ENCODE measurements around the gene CYTH4.
"Not testable (repeated sequence)": the region's sequence is repeated elsewhere in the genome, so short reads cannot be mapped to it uniquely, and the experiment has no call there.

The CYTH4 gene

DNA sequence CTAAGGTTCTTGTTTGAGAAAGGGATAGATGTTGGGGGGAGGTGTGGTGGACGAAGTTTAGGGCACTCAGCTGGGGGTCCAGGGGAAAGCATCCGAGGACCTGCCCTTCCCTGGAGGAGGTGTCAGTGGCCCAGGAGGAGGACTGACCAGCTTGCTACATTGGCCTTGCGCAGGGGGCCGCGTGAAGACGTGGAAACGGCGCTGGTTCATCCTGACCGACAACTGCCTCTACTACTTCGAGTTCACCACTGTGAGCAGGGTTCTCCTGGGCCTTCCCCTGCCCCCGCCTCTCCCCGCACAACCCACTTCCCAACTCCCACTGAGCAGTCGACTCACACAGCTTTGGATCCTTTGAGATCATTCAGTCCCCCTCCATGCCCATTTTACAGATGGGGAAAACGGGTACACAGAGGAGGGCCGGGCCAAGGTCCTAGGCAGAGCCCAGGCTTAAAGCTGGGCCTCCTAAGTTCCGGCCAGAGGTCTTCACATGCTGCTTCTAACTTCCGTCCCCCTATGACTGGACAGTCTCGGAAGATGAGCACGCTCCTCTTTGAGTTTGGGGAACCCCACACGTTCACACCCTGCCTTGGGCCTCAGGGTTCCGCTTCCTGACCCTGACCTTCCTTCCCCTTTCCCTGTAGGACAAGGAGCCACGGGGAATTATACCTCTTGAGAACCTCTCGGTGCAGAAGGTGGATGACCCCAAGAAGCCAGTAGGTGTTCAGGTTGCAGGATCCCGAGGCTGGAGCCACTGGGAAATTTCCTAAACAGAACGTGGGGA is 28.7 kb downstream of the CYTH4 start:
- no peak for ATAC-seq

DNA sequence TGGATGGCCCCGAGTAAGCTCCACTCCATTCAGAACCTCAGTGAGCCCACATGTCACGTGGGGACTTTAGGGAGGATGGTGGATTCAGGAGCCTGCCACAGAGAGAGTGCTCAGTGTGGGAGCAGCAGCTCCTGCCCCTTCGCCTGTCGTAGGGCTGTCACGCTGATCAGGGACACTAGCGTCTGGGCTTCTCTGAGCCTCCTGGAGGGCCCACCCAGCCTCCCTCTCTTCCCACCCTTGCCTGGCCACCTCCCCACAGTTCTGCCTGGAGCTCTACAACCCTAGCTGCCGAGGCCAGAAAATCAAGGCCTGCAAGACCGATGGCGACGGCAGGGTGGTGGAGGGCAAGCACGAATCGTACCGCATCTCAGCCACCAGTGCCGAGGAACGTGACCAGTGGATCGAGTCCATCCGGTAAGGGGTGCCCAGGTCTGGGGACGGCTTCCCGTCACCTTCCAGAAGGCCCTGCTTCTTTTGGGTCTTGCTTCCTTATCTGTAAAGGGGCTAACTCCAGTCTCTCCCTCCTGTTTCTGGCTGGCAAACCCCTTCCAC is 29.5 kb downstream of the CYTH4 start:
- ATAC-seq = no peak

DNA sequence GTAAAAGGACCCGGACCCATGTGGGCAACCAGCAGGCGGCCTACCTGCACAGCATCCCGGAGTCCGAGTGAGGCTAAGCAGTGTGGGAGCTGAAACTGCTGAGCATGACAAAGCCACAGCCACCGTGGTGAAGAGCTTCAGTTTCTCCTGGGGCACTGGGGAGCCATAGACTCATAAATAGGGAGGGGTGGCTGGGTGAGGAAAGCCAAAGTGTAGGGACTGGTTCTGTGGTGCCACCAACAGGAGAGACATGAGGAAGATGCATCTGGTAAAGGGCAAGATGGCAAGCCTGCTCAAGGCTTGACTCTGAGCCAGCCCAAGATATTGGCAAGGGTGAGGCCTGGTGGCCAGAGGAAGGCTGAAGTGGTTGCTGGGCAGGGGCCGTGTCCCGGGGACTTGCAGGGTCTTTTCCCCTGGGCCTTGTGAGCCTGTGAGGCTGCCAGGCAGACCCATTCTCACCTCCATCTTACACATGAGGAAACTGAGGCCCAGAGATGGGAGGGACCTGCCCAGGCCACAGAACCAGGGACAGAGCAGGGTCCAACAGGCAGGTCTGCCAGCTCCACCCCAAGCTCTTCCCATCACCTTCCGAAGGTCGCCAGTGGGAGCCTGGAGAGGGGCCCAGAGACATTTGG is 30.4 kb downstream of the CYTH4 start:
- no peak for ATAC-seq

DNA sequence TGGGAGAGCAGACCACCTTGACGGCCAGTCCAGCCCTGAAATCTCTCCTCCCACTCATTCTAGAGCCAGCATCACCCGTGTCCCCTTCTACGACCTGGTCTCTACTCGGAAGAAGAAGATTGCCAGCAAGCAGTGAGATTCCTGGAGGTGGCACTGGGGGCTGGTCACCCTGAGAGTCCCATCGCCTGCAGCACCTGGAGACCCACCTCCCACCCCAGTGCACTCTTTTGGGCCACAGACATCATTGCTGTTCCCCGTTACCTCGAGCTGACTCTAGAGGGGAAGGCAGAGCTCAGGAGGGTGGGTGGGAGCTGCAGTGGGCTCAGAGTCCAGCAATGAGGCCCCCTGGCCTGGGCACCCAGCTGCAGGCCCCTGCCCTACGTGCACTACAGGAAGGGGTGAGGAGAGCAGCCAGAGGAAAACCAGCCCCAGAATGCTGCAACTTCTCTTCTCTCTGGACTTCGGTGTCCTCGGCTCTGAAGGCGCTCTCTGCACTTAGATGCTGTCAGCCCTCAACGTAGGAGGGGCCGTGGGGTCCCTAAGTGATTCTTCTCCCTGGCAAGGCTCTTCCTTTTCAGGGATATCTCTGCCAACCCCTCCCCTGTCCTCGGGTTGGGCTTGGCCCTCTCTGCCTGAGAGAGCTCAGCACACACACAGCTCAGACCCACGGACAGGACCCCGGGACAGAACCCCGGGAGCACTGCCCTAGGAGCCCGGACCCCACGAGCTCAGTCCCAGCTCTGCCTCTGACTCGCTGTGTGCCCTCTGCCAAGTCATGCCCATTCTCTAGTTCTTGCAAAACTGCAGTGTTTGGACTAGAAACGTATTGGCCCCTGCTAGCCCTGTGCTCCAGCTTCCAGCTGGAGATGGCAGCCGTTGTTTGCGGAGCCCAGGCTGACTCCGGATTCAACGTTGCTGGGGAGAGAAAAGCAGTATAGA is 31.3 kb downstream of the CYTH4 start:
- ATAC-seq = no peak

DNA sequence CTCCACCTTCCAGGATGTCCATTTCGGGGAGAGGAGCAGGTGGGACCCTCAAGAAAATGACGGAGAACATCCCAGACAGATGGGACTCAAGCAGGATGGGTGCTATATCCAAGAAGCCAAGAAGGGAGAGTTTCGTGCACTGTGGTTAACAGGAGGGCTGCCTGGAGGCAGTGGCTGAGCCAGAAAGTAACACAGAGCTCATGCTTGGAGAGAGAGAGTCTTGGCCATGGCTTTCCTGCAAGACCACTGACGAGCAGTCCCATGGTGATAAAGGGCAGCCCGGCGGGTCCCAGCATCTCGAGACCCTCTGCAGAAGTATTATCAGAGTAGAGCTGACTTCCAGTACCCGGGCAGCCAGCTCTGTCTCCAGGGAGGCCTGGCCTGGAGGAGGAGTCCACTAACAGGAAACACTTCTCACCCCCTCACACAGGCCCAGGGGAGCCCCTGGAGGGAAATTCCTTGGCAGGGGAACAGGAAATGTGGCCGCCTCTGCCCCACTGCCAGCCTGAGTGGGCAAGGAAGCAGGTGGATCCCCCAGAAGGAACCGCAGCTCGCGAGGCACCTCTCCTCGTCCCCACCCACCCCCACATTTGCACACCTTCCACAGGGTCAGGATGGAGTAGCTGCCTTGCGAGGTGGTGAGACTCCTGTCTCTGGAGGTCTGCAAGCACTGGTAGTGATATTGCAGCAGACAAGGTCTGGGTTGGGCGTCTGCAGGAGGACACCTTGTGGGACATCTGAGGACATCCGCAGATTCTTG is 32.2 kb downstream of the CYTH4 start:
- peak in 1 of 2 donors; percentile 4 for ATAC-seq

DNA sequence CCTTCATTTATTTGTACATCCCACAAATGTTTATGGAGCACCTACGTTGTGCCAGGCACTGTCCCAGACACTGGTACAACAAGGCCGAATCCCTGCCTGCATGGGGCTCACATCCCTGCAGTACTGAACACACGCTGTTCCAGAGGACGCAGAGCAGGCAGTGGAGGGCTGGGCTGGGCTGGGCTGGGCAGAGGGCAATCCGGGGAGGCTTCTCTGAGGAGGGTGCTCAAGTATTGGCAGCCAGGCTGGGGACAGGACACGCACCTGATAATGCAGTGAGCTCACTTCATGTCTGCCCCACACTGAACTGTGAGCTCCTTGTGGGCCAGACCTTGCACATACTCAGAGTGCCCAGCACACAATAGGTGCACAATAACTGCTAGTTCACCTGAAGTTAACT is 34.1 kb downstream of the CYTH4 start:
- ATAC-seq = peak in 1 of 2 donors; percentile 7

DNA sequence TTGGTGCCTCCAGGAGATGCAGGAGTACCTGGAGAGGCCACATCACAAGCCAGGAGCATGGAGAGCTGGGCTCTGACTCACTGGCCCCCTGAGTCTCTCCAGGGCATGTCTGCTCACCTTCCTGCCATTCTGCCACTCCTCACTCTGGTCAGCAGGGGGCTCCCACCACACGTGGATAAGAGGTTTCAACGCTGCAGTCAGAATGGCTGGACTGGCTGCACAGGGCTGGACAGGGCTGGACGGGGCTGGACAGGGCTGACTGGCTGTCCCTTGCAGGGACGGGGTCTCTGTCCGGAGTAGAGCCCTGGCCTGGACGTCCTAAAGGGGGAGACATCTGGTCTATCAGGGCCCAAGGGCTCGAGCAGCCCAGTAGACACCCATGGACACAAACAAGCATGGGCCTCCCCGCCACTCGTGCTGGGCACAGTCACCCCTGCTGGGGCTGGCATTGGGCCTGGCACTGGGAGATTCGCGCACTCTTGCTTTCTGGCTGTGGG is 34.6 kb downstream of the CYTH4 start:
- peak; percentile 86 to 89 for ATAC-seq

DNA sequence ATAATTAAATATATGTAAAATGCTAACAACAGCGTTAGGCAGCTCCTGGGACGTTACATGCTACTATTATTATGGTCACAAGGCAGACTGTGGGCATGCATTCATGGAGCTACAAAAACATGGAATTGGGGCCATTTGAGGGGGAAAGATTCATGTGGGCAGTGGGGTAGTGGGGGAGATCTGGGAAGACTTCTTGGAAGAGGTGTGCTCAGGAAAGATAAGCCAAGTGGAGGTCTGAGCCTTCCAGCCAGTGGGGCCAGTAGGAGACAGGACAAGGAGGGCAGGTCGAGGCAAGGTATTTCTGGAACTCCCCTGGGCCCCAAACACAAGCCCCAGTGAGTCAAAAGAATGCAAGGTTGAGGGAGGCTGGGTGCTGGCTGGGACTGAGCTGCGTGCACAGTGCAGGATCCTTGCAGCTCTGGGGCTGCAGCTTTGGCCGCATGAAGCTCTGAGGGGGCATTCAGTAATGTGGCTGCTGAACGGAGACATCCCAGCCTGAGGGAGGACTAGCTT is 35.4 kb downstream of the CYTH4 start:
- ATAC-seq = no peak

DNA sequence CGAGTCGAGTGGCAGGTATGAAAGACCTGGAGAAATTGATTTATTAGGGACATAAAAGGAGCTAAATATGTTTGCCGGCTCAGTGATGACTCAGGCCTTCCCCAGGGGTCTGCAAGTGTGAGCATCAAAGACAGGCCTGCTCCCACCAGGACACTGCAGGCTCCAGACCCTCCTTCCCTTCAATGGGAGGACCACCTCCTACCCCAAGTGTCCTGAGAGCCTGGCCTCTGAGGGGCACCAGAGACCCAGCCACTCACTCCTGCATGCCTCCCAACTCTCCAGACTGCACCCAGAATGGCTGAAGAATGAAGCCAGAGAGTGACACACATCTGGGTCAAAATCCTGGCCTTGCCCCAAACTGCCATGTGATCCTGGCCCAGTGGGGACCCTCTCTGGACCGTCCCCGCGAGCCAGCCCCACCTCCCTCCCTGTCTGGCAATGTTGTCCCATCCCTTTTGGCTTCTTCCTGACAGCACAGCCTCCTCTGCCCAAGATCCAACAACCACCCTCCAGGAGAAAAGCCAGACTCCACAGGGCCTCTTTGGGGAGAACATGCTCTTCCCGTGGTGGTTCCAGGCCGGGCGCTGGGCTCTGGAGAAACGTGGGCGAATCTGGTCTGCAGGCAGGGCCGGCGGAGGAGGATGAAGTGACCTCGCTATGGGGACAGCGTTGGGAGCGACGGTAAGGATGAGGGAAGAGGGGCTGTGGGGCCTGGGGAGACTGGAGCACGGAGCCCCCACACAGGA is 36.2 kb downstream of the CYTH4 start:
- no peak for ATAC-seq

DNA sequence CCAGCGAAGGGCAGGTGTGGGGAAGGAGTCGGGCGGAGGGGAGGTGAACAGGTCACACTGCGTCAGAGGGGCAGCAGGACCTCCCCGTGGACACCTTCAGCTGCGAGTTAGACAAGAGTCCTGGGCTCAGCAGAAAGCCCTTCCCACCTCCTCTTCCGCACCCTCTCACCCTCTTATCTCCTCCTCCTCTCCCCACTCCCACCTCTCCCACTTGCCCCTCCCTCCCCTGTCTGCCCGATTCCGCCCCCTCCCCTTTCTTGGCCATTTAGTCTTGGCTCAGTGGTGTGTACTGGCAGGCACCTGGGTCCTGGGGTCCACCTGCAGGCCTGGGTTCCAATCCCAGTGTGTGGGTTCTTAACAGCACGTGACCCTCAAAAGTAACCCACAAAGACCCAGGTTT is 37.2 kb downstream of the CYTH4 start:
- ATAC-seq = no peak

DNA sequence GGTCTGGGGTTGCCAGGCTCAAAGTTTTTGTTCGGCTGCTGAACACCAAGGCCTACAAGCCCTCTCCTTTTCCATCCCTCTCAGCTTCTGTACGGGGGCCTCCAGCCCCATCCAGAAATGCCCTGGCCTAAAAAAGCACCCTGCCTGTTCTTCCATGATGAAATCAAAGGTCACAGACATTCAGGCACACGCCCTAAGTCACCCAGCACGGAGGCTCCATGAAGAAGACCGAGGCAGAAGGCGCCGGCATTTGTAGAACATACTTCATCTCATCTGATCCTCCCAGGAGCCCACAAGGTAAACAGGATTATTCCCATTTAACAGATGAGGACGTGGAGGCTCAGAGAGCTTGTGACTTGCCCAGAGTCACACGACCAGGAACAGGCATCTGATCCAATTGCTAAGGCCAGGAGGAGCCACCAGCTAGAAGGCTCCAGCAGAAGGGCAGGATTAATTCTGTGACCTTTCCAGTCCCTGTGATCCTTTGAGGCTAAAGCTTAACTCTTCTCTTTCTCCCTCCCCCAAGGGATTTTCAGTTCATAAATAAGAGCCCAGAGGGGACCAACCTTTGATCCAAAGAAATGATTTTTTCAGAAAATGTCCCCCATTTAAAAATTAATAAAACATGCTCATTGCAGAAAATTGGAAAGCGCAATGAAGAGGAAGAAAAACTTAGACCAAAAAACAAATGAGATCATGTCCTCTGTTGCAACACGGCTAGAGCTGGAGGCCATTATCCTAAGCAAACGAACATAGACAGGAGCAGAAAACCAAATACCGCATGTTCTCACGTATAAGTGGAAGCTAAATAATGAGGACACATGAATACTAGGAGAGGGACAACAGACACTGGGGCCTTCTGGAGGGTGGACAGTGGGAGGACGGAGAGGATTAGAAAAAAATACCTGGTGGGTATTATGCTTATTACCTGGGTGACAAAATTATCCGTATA is 38.7 kb downstream of the CYTH4 start:
- ATAC-seq = no peak

DNA sequence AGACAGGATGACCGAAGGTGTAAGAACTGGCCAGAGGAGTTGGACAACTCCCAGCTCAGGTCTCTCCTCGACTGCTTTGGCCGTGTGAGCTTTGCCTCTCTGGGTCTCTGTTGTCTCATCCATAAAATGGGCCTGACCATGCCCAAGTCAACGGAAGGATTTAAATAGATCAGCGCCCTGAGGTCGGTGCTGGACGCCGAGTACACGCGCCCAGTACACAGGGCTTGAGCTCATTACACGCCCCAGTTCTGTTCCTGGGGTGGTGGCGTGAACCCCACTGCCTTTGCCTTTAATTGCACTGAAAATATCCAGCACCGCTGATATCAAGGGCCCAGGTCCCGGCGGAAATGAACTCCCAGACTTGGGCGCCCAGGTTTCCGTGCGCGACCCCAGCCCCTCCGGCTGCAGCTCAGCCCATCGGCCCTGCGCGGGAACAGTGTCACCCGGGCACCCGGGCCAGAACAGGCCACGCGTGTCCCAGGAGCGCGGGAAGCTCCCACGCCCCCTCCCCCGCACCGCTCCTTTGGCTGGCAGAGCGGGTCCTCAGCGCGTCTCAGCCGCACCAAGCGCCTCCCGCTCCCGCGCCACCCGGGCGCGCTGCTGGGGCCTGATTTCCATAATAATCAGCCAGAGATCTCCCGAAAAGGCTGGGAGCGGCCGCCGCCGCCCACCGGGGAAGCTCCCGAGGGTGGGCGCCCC is 42.2 kb downstream of the CYTH4 start:
- no peak for ATAC-seq

DNA sequence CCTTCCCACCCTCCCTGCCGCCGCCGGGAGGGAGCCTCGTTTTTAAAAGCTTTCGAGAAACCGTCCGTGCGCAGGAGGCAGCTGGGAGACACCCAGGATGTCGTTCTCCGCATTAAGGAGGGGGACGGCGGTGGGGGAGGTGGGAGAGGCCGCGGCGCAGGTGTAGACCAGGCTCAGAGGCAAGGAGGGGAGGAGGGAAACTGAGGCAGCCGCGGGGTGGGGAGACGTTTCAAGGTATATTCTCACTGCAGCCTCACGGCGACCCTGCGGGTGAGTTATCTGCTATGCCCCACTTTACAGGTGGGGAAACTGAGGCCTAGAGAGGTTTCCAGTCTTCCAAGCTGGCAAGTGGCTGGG is 42.7 kb downstream of the CYTH4 start:
- ATAC-seq = no peak

DNA sequence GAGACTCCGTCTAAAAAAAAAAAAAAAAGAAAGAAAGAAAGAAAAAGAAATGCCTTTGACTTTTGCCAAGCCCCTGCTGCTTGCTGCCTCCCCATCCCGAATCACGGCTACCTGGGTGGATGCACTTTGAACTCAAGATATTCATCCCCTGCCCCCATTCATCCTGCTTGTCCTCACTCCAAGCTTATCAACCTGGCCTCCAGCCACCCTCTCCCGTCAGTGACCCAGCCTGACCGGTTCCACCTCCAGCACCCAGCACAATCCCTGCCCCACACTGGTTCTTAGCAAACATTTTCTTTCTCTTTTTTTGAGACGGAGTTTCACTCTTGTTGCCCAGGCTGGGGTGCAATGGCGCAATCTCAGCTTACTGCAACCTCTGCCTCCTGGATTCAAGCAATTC is 44.4 kb downstream of the CYTH4 start:
- ATAC-seq = no peak

DNA sequence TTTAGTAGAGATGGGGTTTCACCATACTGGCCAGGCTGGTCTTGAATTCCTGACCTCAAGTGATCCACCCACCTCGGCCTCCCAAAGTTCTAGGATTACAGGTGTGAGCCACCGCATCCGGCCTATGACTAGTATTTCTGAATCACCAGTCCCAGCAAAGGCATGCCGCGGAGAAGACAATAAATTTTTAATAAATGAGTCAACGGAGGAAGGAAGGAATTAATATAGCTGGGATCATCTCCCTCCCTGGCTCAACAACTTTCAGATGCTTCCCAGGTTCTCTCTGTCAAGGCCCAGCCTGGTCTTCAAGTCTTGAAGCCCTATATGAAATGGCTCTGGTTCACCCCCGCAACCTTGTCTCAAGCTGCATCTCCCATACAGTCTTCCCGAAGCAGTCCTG is 45.7 kb downstream of the CYTH4 start:
- ATAC-seq = no peak

DNA sequence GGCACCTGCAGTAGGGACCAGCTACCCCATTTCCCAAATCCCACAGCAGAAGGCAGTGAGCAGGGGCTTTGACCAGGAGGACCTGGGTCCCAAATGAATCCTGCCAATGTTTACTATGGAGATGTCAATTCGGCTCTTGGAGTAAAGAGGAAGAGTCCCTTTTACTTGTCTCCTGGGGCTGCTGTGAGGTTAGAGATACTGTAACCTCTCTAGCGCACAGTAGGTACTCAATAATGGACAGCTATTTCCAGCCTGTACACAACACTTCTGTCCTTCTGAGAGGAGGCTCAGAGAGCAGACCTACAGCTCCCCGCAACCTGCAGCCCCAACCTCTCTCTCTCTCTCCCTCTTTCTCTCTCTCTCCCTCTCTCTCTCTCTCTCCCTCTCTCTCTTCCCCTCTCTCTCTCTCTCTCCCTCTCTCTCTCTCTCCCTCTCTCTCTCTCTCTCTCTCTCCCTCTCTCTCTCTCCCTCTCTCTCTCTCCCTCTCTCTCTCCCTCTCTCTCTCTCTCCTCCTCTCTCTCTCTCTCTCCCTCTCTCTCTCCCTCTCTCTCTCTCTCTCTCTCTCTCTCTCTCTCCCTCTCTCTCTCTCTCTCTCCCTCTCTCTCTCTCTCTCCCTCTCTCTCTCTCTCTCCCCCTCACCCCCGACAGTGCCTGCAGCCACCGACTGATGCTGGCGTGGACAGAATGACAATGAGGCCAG is 46.4 kb downstream of the CYTH4 start:
- not testable (repeated sequence) for ATAC-seq

DNA sequence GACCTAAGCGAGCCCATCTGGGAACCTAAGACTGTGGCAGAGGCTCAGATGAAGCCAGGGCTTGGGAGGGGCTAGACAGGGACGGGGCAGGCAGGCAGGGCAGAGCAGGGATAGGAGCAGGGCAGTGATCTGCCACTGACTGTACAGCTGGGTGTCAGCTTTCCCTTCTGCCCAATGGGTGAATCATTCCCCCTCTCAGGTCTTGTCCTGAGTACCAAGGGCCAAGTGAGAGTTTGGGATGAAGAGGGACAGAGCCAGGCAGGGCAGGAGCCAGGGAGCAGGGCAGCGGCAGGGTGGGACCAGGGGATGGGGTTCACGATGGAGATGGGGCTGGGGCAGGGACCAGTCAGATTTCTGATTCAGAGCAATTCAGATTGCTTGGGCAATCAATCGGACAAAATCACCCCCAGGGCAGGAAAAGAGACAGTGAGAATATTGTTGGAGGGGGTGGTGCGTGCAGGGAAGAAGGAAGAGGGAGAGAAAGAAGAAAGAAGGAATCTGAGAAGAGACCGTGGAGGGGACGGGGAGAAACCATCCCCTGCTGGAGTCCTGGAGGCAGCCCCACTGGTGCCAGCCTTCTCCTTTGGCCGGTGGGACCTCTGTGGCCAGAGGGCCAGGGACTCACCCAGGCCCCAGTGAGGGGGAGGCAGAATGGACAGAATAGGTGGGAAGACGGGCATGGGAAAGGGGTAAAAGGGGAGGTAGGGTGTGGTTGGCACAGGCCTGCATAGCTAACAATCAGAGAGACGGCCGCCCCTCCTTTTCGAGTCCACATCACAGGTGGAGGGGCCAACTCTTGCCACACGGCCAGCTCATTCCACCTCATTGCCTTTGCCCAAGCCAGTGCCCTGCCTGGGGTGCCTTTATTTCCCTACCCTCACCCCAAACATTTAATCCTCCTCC is 47.2 kb downstream of the CYTH4 start:
- no peak for ATAC-seq

Measured in activated CD4-positive, CD25-positive, alpha-beta regulatory T cell treated with anti-CD3 and anti-CD28 coated beads, Interleukin-2, amount 50 U/mL, for 24 hours (primary cell).